GM20000 (cell line): ENCODE measurements around the gene RBP4.
"Not testable (repeated sequence)": the region's sequence is repeated elsewhere in the genome, so short reads cannot be mapped to it uniquely, and the experiment has no call there.

ENCODE experiments used
- DNase-seq: peaks from one replicate; pipeline ENCODE4 v3.0.0; 2012; ENCODE audit warnings: low spot score
- CTCF ChIP-seq: IDR thresholded peaks from 2 replicates; pipeline ENCODE4 v1.5.1; 2012; ENCODE audit warnings: mild to moderate bottlenecking, control low read depth; ENCODE audit errors: extremely low read depth, missing control alignments

Gene RBP4

GRCh38 chr10:93553482-93554315 lies 47.3 kb downstream of the RBP4 start:
- DNase-seq, result no peak
- TF ChIP-seq CTCF, result no peak

- DNase-seq, result no peak
- TF ChIP-seq CTCF, result no peak
Measured at GRCh38 chr10:93552780-93553179, 48.3 kb downstream of the RBP4 start.

- DNase-seq, result no peak
- TF ChIP-seq CTCF, result no peak
Measured at GRCh38 chr10:93550606-93551005, 50.4 kb downstream of the RBP4 start.

GRCh38 chr10:93548376-93549071 lies 52.5 kb downstream of the RBP4 start:
- TF ChIP-seq CTCF, result no peak
- DNase-seq, result no peak

- no peak for DNase-seq
- no peak for TF ChIP-seq CTCF
Measured at GRCh38 chr10:93547522-93547921, 53.5 kb downstream of the RBP4 start.

- not testable (repeated sequence) for DNase-seq
Measured at GRCh38 chr10:93546995-93547394, 54.0 kb downstream of the RBP4 start.

- TF ChIP-seq CTCF, result no peak
- DNase-seq, result no peak
Measured at GRCh38 chr10:93542358-93542791, 58.7 kb downstream of the RBP4 start.
